Fibroblast of skin of right quadriceps (primary cell): ENCODE results near the gene NPAS2.
A peak's percentile ranks its signal among the peaks of the same experiment; 100 is the strongest.

Experiments
- DNase-seq: peaks from one replicate; pipeline ENCODE4 v3.0.0-alpha.2; 2013

The NPAS2 gene

GRCh38 chr2:100819370-100820272 is at the start of gene NPAS2:
TSS of gene NPAS2 (plus strand) at chr2:100820139. CDS start at chr2:100904755, 84,616 bp downstream.
- DNase-seq: peak; percentile 58

GRCh38 chr2:100771125-100771524 is 48.8 kb upstream of the NPAS2 start:
- no peak for DNase-seq

GRCh38 chr2:100773538-100773937 is 46.4 kb upstream of the NPAS2 start:
- DNase-seq: peak; percentile 49

- no peak for DNase-seq
These were observed 43.5 kb upstream of the NPAS2 start for GRCh38 chr2:100776445-100776844.

- DNase-seq: peak; percentile 44
These were observed 41.1 kb upstream of the NPAS2 start for GRCh38 chr2:100778637-100779450.

- no peak for DNase-seq
These were observed 40.1 kb upstream of the NPAS2 start for GRCh38 chr2:100779908-100780202.

- DNase-seq: no peak
These were observed 39.5 kb upstream of the NPAS2 start for GRCh38 chr2:100780203-100781008.

GRCh38 chr2:100781009-100781325 is 39.0 kb upstream of the NPAS2 start:
- no peak for DNase-seq

GRCh38 chr2:100781523-100782379 is 38.2 kb upstream of the NPAS2 start:
- no peak for DNase-seq

- no peak for DNase-seq
These were observed 37.5 kb upstream of the NPAS2 start for GRCh38 chr2:100782380-100782878.

- no peak for DNase-seq
These were observed 36.0 kb upstream of the NPAS2 start for GRCh38 chr2:100783987-100784386.

GRCh38 chr2:100784681-100785080 is 35.3 kb upstream of the NPAS2 start:
- no peak for DNase-seq

GRCh38 chr2:100785626-100786296 is 34.2 kb upstream of the NPAS2 start:
- DNase-seq: no peak

- peak; percentile 81 for DNase-seq
These were observed 33.7 kb upstream of the NPAS2 start for GRCh38 chr2:100786297-100786658.

- DNase-seq: no peak
These were observed 33.0 kb upstream of the NPAS2 start for GRCh38 chr2:100786985-100787384.

GRCh38 chr2:100789361-100789760 is 30.6 kb upstream of the NPAS2 start:
- DNase-seq: no peak

GRCh38 chr2:100791294-100791935 is 28.5 kb upstream of the NPAS2 start:
- no peak for DNase-seq

- DNase-seq: no peak
These were observed 28.0 kb upstream of the NPAS2 start for GRCh38 chr2:100791936-100792308.

- DNase-seq: no peak
These were observed 26.7 kb upstream of the NPAS2 start for GRCh38 chr2:100793220-100793619.

- DNase-seq: no peak
These were observed 26.0 kb upstream of the NPAS2 start for GRCh38 chr2:100793982-100794381.

GRCh38 chr2:100796499-100797100 is 23.3 kb upstream of the NPAS2 start:
- DNase-seq: no peak
